HG03521 (cell line): ENCODE results near the gene APOBEC3F.
"Not testable (repeated sequence)": the region's sequence is repeated elsewhere in the genome, so short reads cannot be mapped to it uniquely, and the experiment has no call there.

ENCODE experiments used
- ATAC-seq: cut with Tn5 transposase; IDR thresholded peaks from one replicate; pipeline ENCODE4 v1.9.1; 2021; ENCODE audit warnings: mild to moderate bottlenecking, moderate library complexity; ENCODE audit not compliant: unreplicated experiment

Gene APOBEC3F

GRCh38 chr22:39068033-39068785 is 27.5 kb downstream of the APOBEC3F start:
- ATAC-seq, result no peak

GRCh38 chr22:39070186-39070585 is 29.5 kb downstream of the APOBEC3F start:
- ATAC-seq, result no peak

- not testable (repeated sequence) for ATAC-seq
Observed at GRCh38 chr22:39072581-39072981, 31.9 kb downstream of the APOBEC3F start.

- ATAC-seq, result no peak
Observed at GRCh38 chr22:39073981-39074380, 33.3 kb downstream of the APOBEC3F start.

GRCh38 chr22:39076155-39077025 is 35.7 kb downstream of the APOBEC3F start:
- not testable (repeated sequence) for ATAC-seq

- peak; percentile 64 for ATAC-seq
Observed at GRCh38 chr22:39077026-39077840, 36.6 kb downstream of the APOBEC3F start, which contains the start of gene APOBEC3G. TSS of gene APOBEC3G (plus strand) at chr22:39077275. CDS start at chr22:39077362, 87 bp downstream.

- ATAC-seq, result not testable (repeated sequence)
Observed at GRCh38 chr22:39077912-39078311, 37.2 kb downstream of the APOBEC3F start.

GRCh38 chr22:39078329-39078728 is 37.7 kb downstream of the APOBEC3F start:
- ATAC-seq, result no peak

- not testable (repeated sequence) for ATAC-seq
Observed at GRCh38 chr22:39079054-39079637, 38.5 kb downstream of the APOBEC3F start.

GRCh38 chr22:39080052-39080762 is 39.5 kb downstream of the APOBEC3F start:
- no peak for ATAC-seq

- no peak for ATAC-seq
Observed at GRCh38 chr22:39081016-39081415, 40.4 kb downstream of the APOBEC3F start.

- no peak for ATAC-seq
Observed at GRCh38 chr22:39081598-39081997, 40.9 kb downstream of the APOBEC3F start.

GRCh38 chr22:39083212-39084165 is 42.8 kb downstream of the APOBEC3F start:
- ATAC-seq, result no peak

GRCh38 chr22:39084666-39085065 is 44.0 kb downstream of the APOBEC3F start:
- no peak for ATAC-seq

GRCh38 chr22:39087098-39087497 is 46.4 kb downstream of the APOBEC3F start:
- ATAC-seq, result no peak

GRCh38 chr22:39087881-39088684 is 47.4 kb downstream of the APOBEC3F start:
- ATAC-seq, result no peak

GRCh38 chr22:39088685-39089032 is 48.0 kb downstream of the APOBEC3F start:
- ATAC-seq, result no peak

- no peak for ATAC-seq
Observed at GRCh38 chr22:39089928-39090327, 49.3 kb downstream of the APOBEC3F start.
